ENCODE measurements around the gene TCF23.

TCF23 gene

DNA sequence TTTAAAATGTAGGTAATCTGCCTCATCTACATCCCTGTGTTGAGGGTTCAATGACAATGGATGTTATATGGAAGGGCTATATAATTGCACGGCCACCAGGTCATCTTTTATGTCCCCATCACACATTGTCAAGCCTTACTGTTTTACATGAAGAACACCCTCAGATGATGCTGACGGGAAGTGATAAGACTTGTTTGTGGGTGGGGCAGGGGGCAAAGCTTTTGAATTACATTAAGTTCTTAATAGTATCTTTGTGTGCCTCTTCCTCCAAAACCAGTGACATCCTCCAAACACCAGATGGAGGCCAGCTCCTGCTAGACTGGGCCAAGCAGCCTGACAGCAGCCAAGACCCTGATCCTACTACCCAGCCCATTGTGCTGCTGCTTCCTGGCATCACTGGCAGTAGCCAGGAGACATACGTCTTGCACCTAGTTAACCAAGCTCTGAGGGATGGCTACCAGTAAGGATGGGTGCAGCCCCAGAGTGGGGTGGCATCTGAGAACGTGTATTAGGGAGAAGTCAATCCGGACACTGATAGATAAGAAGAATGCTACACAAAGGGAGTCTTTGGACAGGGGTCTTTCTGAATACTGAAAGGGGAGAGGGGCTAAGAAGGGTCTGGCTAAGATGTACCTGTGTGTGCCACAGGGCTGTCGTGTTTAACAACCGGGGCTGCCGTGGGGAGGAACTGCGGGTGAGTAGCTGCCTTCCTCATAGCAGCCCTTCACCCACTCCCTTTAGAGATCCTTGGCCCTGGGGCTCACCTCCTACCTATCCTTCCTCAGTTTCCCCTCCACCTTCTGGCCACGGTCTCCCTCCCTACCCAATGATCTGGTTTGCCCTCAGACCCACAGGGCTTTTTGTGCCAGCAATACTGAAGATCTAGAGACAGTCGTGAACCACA, 19.9 kb upstream of the TCF23 start:
- DNase-seq: no peak

DNA sequence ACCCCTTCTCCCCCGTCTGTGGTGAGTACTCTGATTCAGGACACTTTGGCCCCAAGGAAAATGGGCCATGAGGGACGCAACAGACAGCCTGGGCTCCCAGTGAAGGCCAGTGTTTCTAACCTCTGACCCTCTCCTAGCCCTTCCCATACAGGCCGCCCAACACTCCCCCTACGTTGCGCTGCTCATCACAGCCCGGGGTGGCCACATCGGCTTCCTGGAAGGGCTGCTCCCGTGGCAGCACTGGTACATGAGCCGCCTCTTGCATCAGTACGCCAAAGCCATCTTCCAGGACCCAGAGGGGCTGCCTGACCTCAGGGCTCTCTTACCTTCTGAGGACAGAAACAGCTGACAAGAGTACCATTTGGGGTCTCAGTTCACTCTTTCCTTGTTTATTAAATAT, 18.4 kb upstream of the TCF23 start:
- no peak for DNase-seq

GRCh38 chr2:27131429-27131828, 17.4 kb upstream of the TCF23 start:
- DNase-seq: no peak

DNA sequence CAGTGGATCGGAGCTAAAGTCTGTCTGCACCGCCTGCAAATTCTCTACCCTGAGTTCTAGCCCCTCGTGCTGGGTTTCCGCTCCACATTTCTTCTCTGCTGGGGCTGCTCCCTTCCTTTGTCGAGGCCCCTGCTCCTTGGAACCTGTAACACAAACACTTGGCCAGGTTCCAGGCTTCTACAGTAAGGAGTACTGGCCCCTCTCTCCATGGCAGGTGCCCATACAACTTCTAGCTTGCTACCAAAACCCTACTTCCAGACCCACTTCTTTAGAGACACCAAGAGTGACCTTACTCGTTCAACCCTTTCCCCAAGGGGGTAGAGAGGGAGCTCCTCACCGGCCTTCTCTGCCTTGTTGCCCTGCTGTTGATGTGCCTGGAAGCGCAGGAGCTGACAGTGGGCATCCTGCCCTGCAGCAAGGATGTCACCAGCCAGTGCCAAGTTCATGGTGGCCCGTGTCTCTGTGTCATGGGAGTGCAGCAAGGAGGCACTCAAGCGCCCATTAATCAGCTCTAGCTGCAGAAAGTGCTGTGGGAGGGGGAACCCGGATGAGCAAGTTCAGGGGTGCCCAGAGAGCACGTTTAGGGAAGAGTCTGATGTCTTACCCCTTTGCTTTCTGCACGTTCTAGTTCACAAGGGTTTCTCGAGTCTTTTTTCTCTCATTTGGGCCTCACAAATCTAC, 15.5 kb upstream of the TCF23 start:
- peak; percentile 48 for DNase-seq

DNA sequence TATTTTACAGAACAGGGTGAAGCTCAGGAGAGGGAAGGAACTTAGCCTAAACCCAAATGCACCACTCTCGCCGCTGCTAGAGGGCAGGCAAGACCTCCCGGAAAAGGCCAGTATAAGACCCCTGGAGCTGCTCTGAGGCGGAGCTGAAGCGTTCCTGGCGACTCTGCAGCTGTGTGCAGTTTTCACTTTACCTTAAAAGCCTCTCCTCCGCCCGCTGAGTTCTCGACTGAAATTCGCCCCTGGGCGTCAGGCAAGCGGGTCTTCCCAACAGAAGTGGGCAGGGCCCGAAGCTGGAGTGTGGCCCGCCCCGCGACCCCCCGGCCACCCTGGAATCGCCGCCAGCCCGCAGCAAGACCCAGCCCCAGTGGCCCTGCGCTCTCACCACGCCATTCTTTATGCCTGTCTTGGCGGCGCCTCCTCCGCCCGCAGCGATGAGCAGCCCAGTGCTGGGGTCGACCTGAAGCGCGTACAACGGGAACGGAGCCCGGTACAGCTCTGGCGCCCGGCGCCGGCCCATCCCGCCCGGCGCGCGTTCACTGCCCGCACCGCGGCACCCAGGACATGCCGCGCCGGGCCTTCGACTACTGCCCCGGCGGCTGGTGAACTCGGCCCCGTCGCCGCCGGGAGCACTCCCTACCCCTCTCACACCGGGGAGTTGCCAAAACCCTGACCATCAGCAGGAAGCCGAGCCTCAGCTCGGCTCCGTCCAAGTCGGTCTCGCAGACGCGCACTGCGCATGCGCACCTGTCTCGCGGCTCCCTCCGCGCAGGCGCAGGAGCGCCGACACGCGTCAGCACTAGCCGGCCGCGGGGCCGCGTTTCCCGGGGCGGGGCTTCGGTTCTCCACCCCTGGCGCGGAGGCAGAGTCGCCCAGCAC, 14.7 kb upstream of the TCF23 start, which contains the start of gene PREB:
PREB (minus strand) TSS at position 732 of the 876 bp plus-strand sequence; CDS start at position 517, 215 bp downstream.
- DNase-seq: peak; percentile 99

- DNase-seq: no peak
These were observed 13.9 kb upstream of the TCF23 start for GRCh38 chr2:27134781-27135477.

- no peak for DNase-seq
These were observed 13.3 kb upstream of the TCF23 start for GRCh38 chr2:27135478-27135955.

GRCh38 chr2:27136751-27137150, 12.1 kb upstream of the TCF23 start:
- no peak for DNase-seq

GRCh38 chr2:27137322-27137935, 11.4 kb upstream of the TCF23 start:
- no peak for DNase-seq

GRCh38 chr2:27138111-27138510, 10.7 kb upstream of the TCF23 start:
- no peak for DNase-seq

GRCh38 chr2:27139310-27139709, 9.5 kb upstream of the TCF23 start, which contains the start of gene PRR30:
Gene PRR30, minus strand, starts transcription at chr2:27139410. Its CDS starts 1,081 bp downstream, at chr2:27138329.
- no peak for DNase-seq

GRCh38 chr2:27143285-27143684, 5.5 kb upstream of the TCF23 start:
- DNase-seq: no peak

- no peak for DNase-seq
These were observed 3.1 kb upstream of the TCF23 start for GRCh38 chr2:27145682-27146081.

- DNase-seq: no peak
These were observed 869 bp upstream of the TCF23 start for GRCh38 chr2:27147935-27148334.

DNA sequence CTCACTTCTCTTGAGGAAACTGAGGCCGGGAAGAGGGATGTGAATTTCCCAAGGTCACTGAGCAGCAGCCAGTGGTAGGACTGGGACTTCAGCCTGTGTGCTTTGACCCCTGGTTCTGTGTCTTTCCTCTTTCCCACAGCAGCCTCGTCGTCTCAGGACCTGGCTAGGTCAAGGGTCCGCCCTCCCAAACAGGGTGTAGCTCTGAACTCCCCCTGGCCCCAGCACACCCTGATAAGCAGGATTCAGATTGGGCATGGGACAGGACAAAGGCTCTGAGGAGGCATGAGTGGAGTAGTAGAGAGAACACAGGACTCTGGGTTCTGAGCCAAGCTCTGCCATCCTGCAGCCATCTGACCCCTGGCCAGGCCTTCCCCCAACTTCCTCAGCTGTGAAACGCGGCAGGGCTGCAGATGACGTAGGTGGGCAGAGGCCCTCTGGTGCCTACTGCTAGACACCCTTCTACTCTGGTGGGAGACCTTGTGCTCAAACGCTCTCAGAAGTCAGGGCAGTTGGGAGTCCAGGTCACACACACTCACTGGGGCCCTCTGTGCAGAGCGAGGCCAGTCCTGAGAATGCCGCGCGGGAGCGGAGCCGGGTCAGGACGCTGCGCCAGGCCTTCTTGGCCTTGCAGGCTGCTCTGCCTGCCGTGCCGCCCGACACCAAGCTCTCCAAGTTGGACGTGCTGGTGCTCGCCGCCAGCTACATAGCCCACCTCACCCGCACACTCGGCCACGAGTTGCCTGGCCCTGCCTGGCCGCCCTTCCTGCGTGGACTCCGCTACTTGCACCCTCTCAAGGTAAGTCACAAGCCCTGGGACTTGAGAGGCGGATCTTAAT, 984 bp downstream of the TCF23 start:
- no peak for DNase-seq

DNA sequence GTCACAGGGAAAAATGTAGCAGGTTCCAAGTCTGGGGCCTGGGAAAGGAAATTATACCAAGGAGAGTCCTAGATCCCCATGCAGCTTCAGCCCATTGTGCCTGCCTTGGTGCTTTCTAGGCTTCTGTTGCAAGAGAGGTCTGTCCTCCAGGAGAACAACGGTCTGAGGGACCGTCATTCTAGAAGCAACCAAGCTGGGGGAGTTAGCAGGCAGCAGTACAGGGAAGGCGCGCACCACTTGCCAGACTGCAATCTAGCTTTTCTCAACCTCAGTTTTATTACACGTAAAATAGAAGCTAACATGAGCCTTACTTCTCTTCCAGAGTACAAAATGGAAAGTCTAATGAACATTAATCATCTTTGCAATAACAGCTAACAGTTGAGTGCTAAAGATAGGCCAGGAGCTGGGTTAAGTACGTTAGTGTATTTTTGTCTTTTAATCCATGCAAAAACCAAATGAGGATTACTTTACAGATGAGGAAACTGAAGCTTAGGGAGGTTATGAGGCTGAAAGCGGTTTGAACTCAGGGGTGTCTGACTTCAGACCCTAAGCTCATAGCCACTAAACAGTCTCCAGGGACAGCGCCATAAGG, 1.9 kb downstream of the TCF23 start:
- DNase-seq: no peak

DNA sequence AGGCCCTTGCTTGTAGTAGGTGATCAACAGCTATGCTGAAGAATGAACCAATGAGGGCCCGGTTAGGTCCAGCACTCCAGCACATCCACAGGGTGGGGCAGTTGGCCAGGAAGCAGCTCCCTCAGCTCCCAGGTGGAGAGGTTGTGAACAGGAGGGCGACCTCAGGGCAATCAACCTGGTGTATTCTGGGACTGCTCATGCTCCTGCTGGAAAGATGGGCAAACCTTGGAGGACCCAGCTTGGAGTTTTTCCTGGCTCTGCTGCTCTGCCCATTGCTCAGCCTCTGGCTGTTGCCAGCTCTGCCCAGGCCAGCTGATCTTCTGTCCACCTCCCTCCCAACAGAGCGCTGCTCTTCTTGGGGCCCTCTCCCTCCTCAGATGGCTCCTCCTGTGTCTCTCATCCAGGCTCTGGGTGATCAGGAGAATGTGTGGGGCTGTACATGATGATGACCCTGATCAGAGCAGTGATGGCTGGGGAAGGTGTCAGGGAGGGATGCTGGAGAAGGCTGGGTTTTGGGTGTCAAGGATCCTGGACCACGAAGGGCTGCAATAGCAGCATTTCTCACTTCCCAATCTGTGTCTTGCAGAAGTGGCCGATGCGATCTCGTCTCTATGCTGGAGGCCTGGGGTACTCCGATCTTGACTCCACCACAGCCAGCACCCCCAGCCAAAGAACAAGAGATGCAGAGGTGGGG, 3.4 kb downstream of the TCF23 start:
- no peak for DNase-seq

- DNase-seq: no peak
These were observed 4.1 kb downstream of the TCF23 start for GRCh38 chr2:27152796-27153464.

- no peak for DNase-seq
These were observed 5.7 kb downstream of the TCF23 start for GRCh38 chr2:27154488-27154887.

Measured in activated CD4-positive, alpha-beta T cell treated with anti-CD3 and anti-CD28 coated beads for 48 hours (primary cell).